Omental fat pad (tissue), 4 donors: ENCODE measurements around the gene KRT6A. TPM values are rescaled to one million over a fixed set of nuclear protein-coding genes. Genes with fewer than 3 reads are reported as not detected.

Experiments
- ATAC-seq: fragments of 150-250 bp; one replicate; pipeline ENCODE4 v1.9.1; 2016; ENCODE audit warnings: mild to moderate bottlenecking, moderate library complexity; ENCODE audit not compliant: low FRiP score
- DNase-seq: peaks from one replicate; pipeline ENCODE4 v3.0.0-alpha.2; 2019; ENCODE audit warnings: low spot score
- CTCF ChIP-seq, 3 donors: fragments of 450-650 bp; IDR thresholded peaks; one replicate each; pipeline ENCODE4 v1.5.1; 2016 to 2017; ENCODE audit warnings: antibody characterized with exemption in 3 of 3, mild to moderate bottlenecking in 3 of 3, moderate library complexity in 2 of 3
- total RNA-seq, 4 donors: library from RNA; depleted of rRNA; stranded (reverse); fragments of >200 nt; gene quantifications; one replicate each; pipeline ENCODE4 v1.1.0, GENCODE V29; 2016

Gene KRT6A
- total RNA-seq, 4 donors from 2014 or later = 3.3 to 40.7 (median 8.4) TPM

GRCh38 chr12:52446367-52447045, 46.6 kb downstream of the KRT6A start:
- ATAC-seq = no peak
- TF ChIP-seq CTCF (IDR thresholded peaks at IDR 0.05) = no peak
- no peak for DNase-seq

DNA sequence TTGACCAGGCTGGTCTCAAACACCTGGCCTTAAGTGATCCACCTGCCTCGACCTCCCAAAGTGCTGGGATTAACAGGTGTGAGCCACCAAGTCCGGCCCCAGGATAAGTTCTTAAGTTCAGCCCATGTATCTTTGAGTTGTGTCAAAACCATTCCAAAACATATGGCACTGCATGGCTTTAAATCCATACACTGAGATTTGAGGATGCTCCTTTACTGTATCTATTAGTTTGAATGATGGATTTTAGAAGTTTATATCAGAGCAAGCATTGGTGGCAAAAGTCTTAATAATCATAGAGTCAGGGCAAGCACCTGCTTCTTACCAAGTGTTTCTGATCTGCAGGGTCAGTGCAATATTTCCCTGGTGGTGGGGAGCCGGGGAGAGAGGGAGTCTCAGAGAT, 47.2 kb downstream of the KRT6A start:
- no peak for DNase-seq
- no peak for ATAC-seq
- no peak for TF ChIP-seq CTCF (IDR thresholded peaks at IDR 0.05)

- ATAC-seq = no peak
- no peak for DNase-seq
- TF ChIP-seq CTCF (IDR thresholded peaks at IDR 0.05) = no peak
These were observed 48.1 kb downstream of the KRT6A start for GRCh38 chr12:52444647-52445595.

DNA sequence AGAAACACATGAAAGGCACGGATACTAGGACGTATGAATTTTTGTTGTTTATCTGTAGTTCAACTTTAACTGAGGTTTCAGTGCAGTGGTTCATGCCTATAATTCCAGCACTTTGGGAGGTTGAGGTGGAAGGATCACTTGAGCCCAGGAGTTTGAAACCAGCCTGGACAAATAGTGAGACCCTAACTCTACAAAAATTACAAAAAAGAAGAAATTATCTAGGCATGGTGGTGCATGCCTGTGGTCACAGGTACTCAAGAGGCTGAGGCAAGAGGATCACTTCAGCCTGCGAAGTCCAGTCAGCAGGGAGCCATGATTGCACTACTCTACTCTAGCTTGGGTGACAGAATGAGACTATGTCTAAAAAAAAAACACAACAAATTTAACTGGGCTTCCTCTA, 49.1 kb downstream of the KRT6A start:
- TF ChIP-seq CTCF (IDR thresholded peaks at IDR 0.05) = no peak
- ATAC-seq = no peak
- no peak for DNase-seq

DNA sequence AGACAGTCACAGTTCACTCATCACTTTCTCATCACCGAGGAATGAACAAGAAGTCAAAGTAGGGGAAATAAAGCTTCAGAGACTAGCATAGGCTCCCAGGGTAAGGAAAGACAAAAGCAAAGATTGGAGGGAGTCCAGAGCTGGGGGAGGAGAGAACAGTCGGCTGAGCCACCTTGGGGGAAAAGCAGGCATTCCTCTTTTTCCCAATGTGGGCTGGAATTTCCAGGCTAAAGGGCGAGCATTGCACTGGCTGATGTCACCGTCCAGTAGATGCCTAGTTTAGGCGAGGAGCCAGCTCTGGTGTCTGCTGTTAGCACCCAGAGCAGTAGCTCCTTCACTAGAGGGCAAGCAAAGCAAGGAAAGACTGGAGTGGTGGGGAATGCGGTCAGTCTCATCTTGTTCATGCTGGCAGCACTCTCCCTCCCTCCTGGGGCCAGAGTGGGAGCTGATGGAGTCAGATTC, 50.4 kb downstream of the KRT6A start:
- DNase-seq = no peak
- ATAC-seq = peak; percentile 55

GRCh38 chr12:52441320-52441911, 51.6 kb downstream of the KRT6A start:
- ATAC-seq (peak; percentile 68), DNase-seq (no peak)
- no peak for TF ChIP-seq CTCF (IDR thresholded peaks at IDR 0.05)

More for the DNA sequence above, 50.4 kb downstream of the KRT6A start:
- no peak for TF ChIP-seq CTCF (IDR thresholded peaks at IDR 0.05)
